H9 (cell line): ENCODE data around the gene SFTPB. TPM values are rescaled to one million over a fixed set of nuclear protein-coding genes. Genes with fewer than 3 reads are reported as not detected.

Experiments used
- DNase-seq: peaks from one replicate; pipeline ENCODE4 v3.0.0-alpha.2; 2017
- H2AFZ ChIP-seq: one replicate; pipeline ENCODE4 v1.6.1; 2013; ENCODE audit warnings: mild to moderate bottlenecking, low read length, control low read depth, moderate library complexity
- H2AK5ac ChIP-seq: 2 replicates; pipeline ENCODE4 v1.6.1; 2013; ENCODE audit warnings: low read length, control low read depth, mixed read lengths; ENCODE audit not compliant: insufficient read length
- H2BK120ac ChIP-seq: one replicate; pipeline ENCODE4 v1.6.1; 2013; ENCODE audit warnings: low read depth, mild to moderate bottlenecking, low read length, control low read depth, inconsistent platforms; ENCODE audit not compliant: poor library complexity, severe bottlenecking
- H2BK12ac ChIP-seq: 2 replicates; pipeline ENCODE4 v1.6.1; 2013; ENCODE audit warnings: low read length, control low read depth, mixed read lengths, low read depth; ENCODE audit not compliant: insufficient read length
- H2BK15ac ChIP-seq: 2 replicates; pipeline ENCODE4 v1.6.1; 2013; ENCODE audit warnings: low read depth, low read length, control low read depth
- H2BK20ac ChIP-seq: one replicate; pipeline ENCODE4 v1.6.1; 2013; ENCODE audit warnings: low read depth, mild to moderate bottlenecking, low read length, control low read depth, inconsistent platforms; ENCODE audit not compliant: poor library complexity, severe bottlenecking
- H2BK5ac ChIP-seq: 2 replicates; pipeline ENCODE4 v1.6.1; 2013; ENCODE audit warnings: low read length, control low read depth, mixed read lengths; ENCODE audit not compliant: insufficient read length
- H3K14ac ChIP-seq: 2 replicates; pipeline ENCODE4 v1.6.1; 2013; ENCODE audit warnings: low read length, control low read depth; ENCODE audit not compliant: insufficient read depth
- H3K18ac ChIP-seq: 2 replicates; pipeline ENCODE4 v1.6.1; 2013; ENCODE audit warnings: low read depth, mild to moderate bottlenecking, mixed read lengths, low read length, control low read depth; ENCODE audit not compliant: insufficient read length
- H3K23ac ChIP-seq: 2 replicates; pipeline ENCODE4 v1.6.1; 2013; ENCODE audit warnings: low read length, control low read depth, mixed read lengths, low read depth; ENCODE audit not compliant: insufficient read length
- H3K23me2 ChIP-seq: 2 replicates; pipeline ENCODE4 v1.6.1; 2013; ENCODE audit warnings: low read depth, mild to moderate bottlenecking, mixed read lengths, low read length, control low read depth; ENCODE audit not compliant: insufficient read length, poor library complexity, severe bottlenecking
- H3K27ac ChIP-seq: 2 replicates; pipeline ENCODE4 v1.5.1; 2013; ENCODE audit warnings: low read length, control low read depth, mixed read lengths, low read depth; ENCODE audit not compliant: insufficient read length
- H3K27me3 ChIP-seq: 2 replicates; pipeline ENCODE4 v1.6.1; 2013; ENCODE audit warnings: low read length, control low read depth, inconsistent platforms; ENCODE audit not compliant: insufficient read depth
- H3K4ac ChIP-seq: 2 replicates; pipeline ENCODE4 v1.6.1; 2013; ENCODE audit warnings: low read depth, mild to moderate bottlenecking, control low read depth, inconsistent platforms, low read length, moderate library complexity
- H3K4me1 ChIP-seq: 2 replicates; pipeline ENCODE4 v1.6.1; 2013; ENCODE audit warnings: low read length, control low read depth, inconsistent platforms; ENCODE audit not compliant: insufficient read depth
- H3K4me2 ChIP-seq: 2 replicates; pipeline ENCODE4 v1.6.1; 2013; ENCODE audit warnings: low read length, control low read depth, mixed read lengths; ENCODE audit not compliant: insufficient read length, insufficient read depth
- H3K56ac ChIP-seq: 2 replicates; pipeline ENCODE4 v1.6.1; 2013; ENCODE audit warnings: low read depth, mild to moderate bottlenecking, mixed read lengths, low read length, control low read depth; ENCODE audit not compliant: insufficient read length
- H3K79me1 ChIP-seq: 2 replicates; pipeline ENCODE4 v1.6.1; 2013; ENCODE audit warnings: low read depth, mild to moderate bottlenecking, moderate library complexity, low read length, control low read depth, inconsistent platforms; ENCODE audit not compliant: insufficient read depth, poor library complexity, severe bottlenecking
- H3K79me2 ChIP-seq: 2 replicates; pipeline ENCODE4 v1.6.1; 2013; ENCODE audit warnings: low read length, control low read depth, inconsistent platforms; ENCODE audit not compliant: insufficient read depth
- H3K9ac ChIP-seq: 2 replicates; pipeline ENCODE4 v1.6.1; 2013; ENCODE audit warnings: low read length, control low read depth, mixed read lengths; ENCODE audit not compliant: insufficient read length; ENCODE audit errors: extremely low read depth
- H3K9me3 ChIP-seq: one replicate; pipeline ENCODE4 v1.6.1; 2013; ENCODE audit warnings: low read depth, low read length, inconsistent platforms; ENCODE audit not compliant: control insufficient read depth
- H3T11ph ChIP-seq: one replicate; pipeline ENCODE4 v1.6.1; 2013; ENCODE audit warnings: mild to moderate bottlenecking, low read length, control low read depth, inconsistent platforms
- H4K20me1 ChIP-seq: one replicate; pipeline ENCODE4 v1.6.1; 2013; ENCODE audit not compliant: control insufficient read depth, insufficient read length, insufficient read depth
- H4K5ac ChIP-seq: 2 replicates; pipeline ENCODE4 v1.6.1; 2013; ENCODE audit warnings: low read depth, mild to moderate bottlenecking, mixed read lengths, low read length, control low read depth; ENCODE audit not compliant: insufficient read length
- H4K8ac ChIP-seq: replicated peaks from 2 replicates; pipeline ENCODE4 v1.6.1; 2013; ENCODE audit warnings: low read length, control low read depth, mixed read lengths, low read depth; ENCODE audit not compliant: insufficient read length
- H4K91ac ChIP-seq: 2 replicates; pipeline ENCODE4 v1.6.1; 2013; ENCODE audit warnings: low read depth, mild to moderate bottlenecking, moderate library complexity, mixed read lengths, low read length, control low read depth; ENCODE audit not compliant: insufficient read length
- H3K27ac Mint-ChIP-seq, 3 experiments: 2 replicates in 2 of 3; 3 replicates in 1 of 3; pipeline ENCODE4 v1.8.0; 2020 to 2021; ENCODE audit warnings: mixed read lengths in 3 of 3, mild to moderate bottlenecking in 1 of 3, moderate library complexity in 1 of 3
- H3K27me3 Mint-ChIP-seq: 2 replicates; pipeline ENCODE4 v1.8.0; 2021; ENCODE audit warnings: low read depth, mild to moderate bottlenecking, moderate library complexity, mixed read lengths
- H3K36me3 Mint-ChIP-seq, 3 experiments: 2 replicates in 2 of 3; 3 replicates in 1 of 3; pipeline ENCODE4 v1.8.0; 2020 to 2021; ENCODE audit warnings: low read depth in 3 of 3, mixed read lengths in 3 of 3; ENCODE audit not compliant: insufficient read depth in 1 of 3
- H3K4me1 Mint-ChIP-seq, 2 experiments: 2 replicates each; pipeline ENCODE4 v1.8.0; 2020; ENCODE audit warnings: mixed read lengths in 2 of 2
- H3K4me3 Mint-ChIP-seq, 2 experiments: 2 replicates in 1 of 2; 3 replicates in 1 of 2; pipeline ENCODE4 v1.8.0; 2020 to 2021; ENCODE audit warnings: mild to moderate bottlenecking in 2 of 2, mixed read lengths in 2 of 2, moderate library complexity in 1 of 2
- H3K9me3 Mint-ChIP-seq, 2 experiments: 2 replicates in 1 of 2; 3 replicates in 1 of 2; pipeline ENCODE4 v1.8.0; 2020; ENCODE audit warnings: mild to moderate bottlenecking in 2 of 2, mixed read lengths in 2 of 2, moderate library complexity in 1 of 2
- CTCF ChIP-seq: fragments of 200-600 bp; sonication (generic); conservative IDR thresholded peaks from 3 replicates; pipeline ENCODE4 v1.8.0; 2021; ENCODE audit warnings: antibody characterized with exemption, mild to moderate bottlenecking
- WGBS: extraction: QIAGEN DNeasy Blood & Tissue Kit; methylation state at CpG from one replicate; pipeline ENCODE4 v1.1.7; 2013; ENCODE audit warnings: missing lambda C conversion rate, low lambda C conversion rate, mixed read lengths; ENCODE audit not compliant: insufficient read length; ENCODE audit errors: extremely low coverage; 5-methylcytosine and 5-hydroxymethylcytosine counted together
- total RNA-seq: library from RNA; stranded (reverse); gene quantifications from 2 replicates; pipeline ENCODE4 v1.2.1, GENCODE V29; 2021

SFTPB gene
- total RNA-seq, 1 experiment from 2014 or later: not detected

- H3K4me1 ChIP-seq: no peaks in the 10 kb centered on the region
- Mint-ChIP-seq H3K27ac (0 out of 7 replicates have a peak overlapping the region, but pooled peaks of 1 of the 3 experiments have one; percentile 23), H3K9me3 (no peaks in the 10 kb centered on the region), H3K27me3 (peaks cover 7% of the 10 kb centered on the region), H3K36me3 (no peaks in the 10 kb centered on the region), H3K4me3 (no peak overlapping the region), H3K4me1 (peaks cover 3 to 11% of the 10 kb centered on the region in 2 experiments; a peak in 2 of 4 replicates)
- no peak overlapping the region for H3K4ac ChIP-seq
- H3K4me2 ChIP-seq: no peak overlapping the region
- no peak for TF ChIP-seq CTCF
- H3K9me3 ChIP-seq: no peaks in the 10 kb centered on the region
- H4K91ac ChIP-seq: no peak overlapping the region
- no peak overlapping the region for H3K18ac ChIP-seq
- no peak overlapping the region for H2BK5ac ChIP-seq
- H3T11ph ChIP-seq: no peak overlapping the region
- WGBS: no CpG with 5 or more reads among the region's 11 CpGs
- H2AK5ac ChIP-seq: no peak overlapping the region
- H2AFZ ChIP-seq: no peak overlapping the region
- no peak overlapping the region for H3K56ac ChIP-seq
- H2BK120ac ChIP-seq: no peak overlapping the region
- no peaks in the 10 kb centered on the region for H3K79me2 ChIP-seq
- H3K23me2 ChIP-seq: no peaks in the 10 kb centered on the region
- H3K14ac ChIP-seq: no peak overlapping the region
- no peaks in the 10 kb centered on the region for H3K27me3 ChIP-seq
- H2BK12ac ChIP-seq: no peak overlapping the region
- no peak overlapping the region for H4K8ac ChIP-seq
- no peak overlapping the region for H2BK15ac ChIP-seq
- H3K27ac ChIP-seq: no peak overlapping the region
- H4K5ac ChIP-seq: no peak overlapping the region
- H4K20me1 ChIP-seq: no peaks in the 10 kb centered on the region
- no peak overlapping the region for H3K9ac ChIP-seq
- no peak for DNase-seq
- no peak overlapping the region for H2BK20ac ChIP-seq
- H3K23ac ChIP-seq: no peak overlapping the region
- no peaks in the 10 kb centered on the region for H3K79me1 ChIP-seq
Observed at GRCh38 chr2:85695121-85695520, 27.1 kb upstream of the SFTPB start.
